ENCODE results near the gene TFR2.
A peak's percentile ranks its signal among the peaks of the same experiment; 100 is the strongest.
"Not testable (repeated sequence)": the region's sequence is repeated elsewhere in the genome, so short reads cannot be mapped to it uniquely, and the experiment has no call there.

TFR2 gene

GRCh38 chr7:100677308-100678267, 36.2 kb upstream of the TFR2 start:
- no peak for DNase-seq

DNA sequence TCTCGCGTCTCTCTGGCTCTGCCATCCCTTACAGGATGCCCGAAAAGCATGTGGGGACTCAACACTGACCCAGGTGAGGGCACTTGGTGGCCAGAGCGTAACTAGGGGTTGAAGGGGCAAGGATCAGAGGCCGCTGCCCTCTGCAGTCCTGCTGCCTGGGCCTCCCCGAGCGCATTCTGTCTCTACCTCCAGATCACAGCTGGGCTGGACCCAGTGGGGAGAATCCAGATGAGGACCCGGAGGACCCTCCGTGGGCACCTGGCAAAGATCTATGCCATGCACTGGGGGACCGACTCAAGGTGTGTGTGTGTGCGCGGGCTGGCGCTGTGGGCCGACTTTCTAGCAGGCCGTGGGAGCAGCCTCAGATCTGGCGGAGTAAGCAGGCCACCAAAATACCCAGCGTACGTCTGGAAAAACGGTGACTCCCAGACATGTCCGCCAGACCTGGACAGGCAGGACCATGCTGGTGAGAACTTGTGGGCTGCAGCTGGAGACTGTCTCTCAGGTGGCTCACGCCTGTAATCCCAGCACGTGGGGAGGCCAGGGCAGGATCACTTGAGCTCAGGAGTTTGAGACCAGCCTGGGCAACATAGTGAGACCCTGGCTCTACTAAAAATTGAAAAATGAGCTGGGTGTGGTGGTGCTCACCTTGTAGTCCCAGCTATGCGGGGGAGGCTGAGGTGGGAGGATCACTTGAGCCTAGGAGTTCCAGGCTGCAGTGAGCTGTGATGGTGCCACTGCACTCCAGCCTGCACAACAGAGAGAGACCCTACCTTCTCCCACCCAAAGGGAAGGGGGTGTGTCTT, 35.4 kb upstream of the TFR2 start:
- DNase-seq = no peak

- no peak for DNase-seq
Observed at GRCh38 chr7:100675581-100676350, 34.4 kb upstream of the TFR2 start.

DNA sequence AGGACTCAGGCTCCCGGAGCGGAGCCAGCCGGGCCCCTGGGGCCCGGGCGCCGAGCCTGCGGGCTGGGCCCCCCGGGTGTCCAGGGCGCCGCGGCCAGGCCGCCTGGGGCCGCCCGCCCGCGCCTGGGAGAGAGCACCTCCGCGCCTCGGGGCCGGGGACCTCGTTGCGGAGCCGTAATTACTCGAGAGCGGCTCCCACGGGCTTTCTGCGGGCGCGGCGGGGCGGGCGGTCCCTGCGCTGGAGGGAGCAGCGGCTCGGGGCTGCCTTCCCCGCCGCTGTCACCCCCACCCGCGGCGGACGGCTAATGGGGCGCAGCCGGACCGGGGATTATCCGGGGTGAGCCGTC, 33.7 kb upstream of the TFR2 start:
- no peak for DNase-seq

DNA sequence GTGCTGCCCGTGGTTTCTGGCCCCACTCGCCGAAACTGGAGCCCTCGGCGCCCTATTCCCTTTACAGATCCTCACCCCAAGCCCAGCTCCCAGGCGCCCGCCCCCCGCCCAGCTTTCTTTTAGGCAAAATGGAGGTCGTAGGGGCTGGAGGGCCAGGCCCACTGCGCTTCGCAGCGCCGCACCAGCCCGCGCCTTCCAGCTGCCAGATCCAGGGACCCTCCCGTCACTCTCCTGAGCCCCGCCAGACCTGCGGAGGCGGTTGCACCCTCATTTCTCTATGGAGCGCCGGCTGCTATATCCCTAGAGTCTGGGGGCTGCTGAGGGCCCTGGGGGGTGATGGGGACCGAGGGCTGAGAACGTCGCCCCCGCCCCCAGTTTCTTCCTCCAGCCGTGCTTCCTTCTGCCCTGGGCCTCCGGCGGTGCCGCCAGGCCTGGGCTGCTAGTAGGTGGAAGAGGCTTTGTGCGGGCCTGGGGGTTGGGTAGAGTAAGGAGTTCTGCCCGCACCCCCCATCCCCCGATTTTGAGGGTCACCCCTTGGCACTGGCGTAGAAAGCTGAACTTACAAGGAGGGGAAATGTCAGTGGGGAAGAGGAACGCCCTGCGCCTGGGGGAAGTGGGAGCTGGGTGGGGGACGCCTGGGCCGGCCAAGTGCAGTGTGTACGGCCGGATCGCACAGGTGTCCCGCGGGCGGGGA, 33.2 kb upstream of the TFR2 start:
- no peak for DNase-seq

DNA sequence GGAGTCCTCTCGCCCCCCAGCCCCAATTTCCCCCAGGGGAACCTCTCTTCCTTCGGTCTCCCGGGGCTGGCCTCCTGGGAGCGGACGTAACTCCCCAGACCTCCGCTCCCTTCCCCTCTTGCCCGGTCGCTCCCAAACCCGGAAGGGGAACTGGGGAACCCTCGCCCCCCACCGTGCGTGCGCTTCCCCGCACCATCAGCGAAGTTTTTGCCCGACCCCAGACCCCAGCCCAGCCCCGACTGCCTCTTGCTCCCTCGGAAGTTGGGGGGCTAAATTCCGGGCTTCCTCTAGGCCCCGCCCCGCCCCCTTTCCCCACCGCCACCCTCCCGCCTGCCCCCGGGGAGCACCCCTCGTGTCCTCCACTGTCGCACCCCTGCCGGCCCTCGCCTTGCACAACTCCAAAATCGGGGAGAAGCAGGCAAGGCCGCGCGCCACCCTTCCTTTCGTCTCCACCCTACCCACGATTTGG, 32.6 kb upstream of the TFR2 start:
- no peak for DNase-seq

DNA sequence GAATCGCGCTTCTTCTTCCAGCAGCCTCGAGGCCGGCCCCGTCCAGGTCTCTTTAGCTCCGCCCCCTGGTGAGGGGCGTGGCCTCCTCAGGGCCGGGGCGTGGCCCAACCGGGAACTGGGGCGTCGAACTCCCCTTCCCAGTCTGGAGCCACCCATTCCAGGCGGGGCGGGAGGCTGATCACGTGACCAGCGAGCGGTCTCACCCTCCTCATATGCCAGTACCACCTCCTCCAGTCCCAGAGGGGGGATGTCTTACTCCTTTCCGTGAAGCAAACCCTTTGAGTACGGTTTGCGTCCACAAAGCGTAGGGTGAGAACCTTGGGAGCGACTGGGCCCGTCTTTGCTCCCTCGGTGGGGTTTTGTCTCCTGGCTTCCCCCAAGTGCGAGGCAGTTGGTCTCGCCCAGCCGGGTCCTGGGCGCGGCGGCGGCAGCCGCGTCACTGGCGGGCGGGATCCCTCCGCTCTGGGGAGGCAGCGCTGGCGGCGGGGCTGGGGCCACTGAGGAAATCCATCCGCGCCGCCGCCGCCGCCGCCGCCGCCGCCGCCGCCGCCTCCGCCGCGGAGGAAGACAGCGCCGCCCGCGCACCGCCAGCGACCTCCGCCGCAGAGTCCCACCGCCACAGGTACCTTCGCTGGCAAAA, 32.1 kb upstream of the TFR2 start, which contains the start of gene GNB2:
Gene GNB2 (plus strand): TSS at position 439 of the 640 bp plus-strand sequence. CDS start 2,526 bp downstream, outside the sequence.
- DNase-seq = peak; percentile 77

GRCh38 chr7:100671353-100672327, 30.3 kb upstream of the TFR2 start:
- no peak for DNase-seq

DNA sequence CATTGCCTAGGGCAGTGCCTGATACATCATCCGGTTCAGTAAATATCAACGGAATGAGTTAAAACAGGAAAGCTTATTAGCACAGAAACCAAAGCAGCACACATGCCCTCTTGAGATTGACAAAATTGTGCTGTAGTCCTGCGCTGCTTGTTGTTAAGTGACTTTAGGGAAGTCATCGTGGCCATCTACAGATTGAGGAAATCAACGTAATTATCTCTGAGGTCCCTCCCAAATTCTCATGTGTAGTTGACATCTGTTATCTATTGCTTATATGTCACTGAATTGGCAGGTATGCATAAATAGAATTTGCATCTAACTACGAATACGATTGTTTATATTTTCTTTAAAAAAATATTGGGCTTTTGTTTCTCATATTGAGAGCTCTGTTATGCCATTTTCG, 28.7 kb upstream of the TFR2 start:
- DNase-seq = no peak

DNA sequence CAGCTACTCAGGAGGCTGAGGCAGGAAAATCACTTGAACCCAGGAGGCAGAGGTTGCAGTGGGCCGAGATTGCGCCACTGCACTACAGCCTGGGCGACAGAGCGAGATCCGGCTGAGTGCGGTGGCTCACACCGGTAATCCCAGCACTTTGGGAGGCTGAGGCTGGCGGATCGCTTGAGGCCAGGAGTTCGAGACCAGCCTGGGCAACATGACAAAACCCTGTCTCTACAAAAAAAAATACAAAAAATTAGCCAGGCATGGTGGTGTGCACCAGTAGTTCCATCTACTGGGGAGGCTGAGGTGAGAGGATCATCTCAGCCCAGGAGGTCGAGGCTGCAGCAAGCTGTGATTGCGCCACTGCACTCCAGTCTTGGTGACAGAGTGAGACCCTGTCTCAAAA, 27.8 kb upstream of the TFR2 start:
- DNase-seq = not testable (repeated sequence)

GRCh38 chr7:100668069-100668449, 26.7 kb upstream of the TFR2 start:
- no peak for DNase-seq

DNA sequence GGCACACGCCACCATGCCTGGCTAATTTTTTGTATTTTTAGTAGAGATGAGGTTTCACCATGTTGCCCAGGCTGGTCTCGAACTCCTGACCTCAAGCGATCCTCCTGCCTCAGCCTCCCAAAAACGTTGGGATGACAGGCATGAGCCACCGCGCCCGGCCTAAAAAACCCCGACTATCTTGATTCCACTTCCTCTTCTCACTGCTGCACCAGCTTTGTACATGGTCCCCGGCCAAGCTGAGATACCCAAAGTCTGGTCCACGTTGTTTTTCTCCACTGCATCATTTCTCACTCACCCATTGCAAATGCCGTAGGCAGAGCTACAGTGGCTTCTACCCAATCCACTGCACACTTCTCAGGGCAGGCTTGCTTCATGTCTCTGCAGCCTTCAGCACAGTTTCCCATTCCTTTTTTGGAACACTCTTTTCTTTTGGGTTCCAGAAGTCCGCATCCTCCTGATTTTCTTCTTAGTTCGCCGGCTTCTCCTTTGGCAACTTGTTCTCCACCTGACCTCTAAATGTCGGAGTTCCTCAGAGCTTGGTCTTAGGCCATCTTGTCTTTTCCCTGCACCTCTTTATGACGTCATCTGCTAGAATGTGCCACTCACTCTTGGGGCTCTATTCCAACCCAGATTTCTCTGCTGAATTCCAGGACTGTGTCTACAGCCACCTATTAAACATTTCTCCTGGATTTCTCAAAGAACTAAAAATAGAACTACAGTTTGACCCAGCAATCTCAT, 26.1 kb upstream of the TFR2 start:
- DNase-seq = no peak

- no peak for DNase-seq
Observed at GRCh38 chr7:100665168-100665726, 23.9 kb upstream of the TFR2 start.

DNA sequence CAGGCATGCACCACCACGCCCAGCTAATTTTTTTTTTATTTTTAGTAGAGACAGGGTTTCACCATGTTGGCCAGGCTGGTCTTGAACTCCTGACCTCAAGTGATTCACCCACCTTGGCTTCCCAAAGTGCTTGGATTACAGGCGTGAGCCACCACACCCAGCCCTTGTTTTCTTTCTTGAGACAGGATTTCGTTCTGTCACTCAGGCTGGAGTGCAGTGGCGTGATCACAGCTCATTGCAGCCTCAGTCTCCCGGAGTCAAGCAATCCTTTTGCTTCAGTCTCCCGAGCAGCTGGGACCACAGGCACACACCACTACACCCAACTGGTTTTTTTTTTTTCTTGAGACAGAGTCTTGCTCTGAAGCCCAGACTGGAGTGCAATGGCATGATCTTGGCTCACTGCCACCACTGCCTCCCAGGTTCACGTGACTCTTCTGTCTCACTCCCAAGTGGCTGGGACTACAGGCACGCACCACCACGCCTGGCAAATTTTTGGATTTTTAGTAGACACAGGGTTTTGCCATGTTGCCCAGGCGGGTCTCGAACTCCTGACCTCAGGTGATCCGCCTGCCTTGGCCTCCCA, 20.9 kb upstream of the TFR2 start:
- not testable (repeated sequence) for DNase-seq

GRCh38 chr7:100655908-100656674, 14.7 kb upstream of the TFR2 start, which contains the start of gene ACTL6B:
Gene ACTL6B (minus strand): TSS chr7:100656448. CDS start chr7:100656354, 94 bp downstream.
- DNase-seq = peak; percentile 43

- no peak for DNase-seq
Observed at GRCh38 chr7:100654908-100655831, 13.8 kb upstream of the TFR2 start.

Data from NCI-H1436 treated with DMSO at 0.1 percent for 48 hours (cell line).